Activated T-cell treated with anti-CD3 and anti-CD28 coated beads for 48 hours (primary cell): Measurements from ENCODE around the gene KDM2A.
A peak's percentile ranks its signal among the peaks of the same experiment; 100 is the strongest.
"Not testable (repeated sequence)": the region's sequence is repeated elsewhere in the genome, so short reads cannot be mapped to it uniquely, and the experiment has no call there.

Experiments
- DNase-seq: peaks from one replicate; pipeline ENCODE4 v3.0.0-alpha.2; 2020; ENCODE audit warnings: low read depth

Gene KDM2A

DNA sequence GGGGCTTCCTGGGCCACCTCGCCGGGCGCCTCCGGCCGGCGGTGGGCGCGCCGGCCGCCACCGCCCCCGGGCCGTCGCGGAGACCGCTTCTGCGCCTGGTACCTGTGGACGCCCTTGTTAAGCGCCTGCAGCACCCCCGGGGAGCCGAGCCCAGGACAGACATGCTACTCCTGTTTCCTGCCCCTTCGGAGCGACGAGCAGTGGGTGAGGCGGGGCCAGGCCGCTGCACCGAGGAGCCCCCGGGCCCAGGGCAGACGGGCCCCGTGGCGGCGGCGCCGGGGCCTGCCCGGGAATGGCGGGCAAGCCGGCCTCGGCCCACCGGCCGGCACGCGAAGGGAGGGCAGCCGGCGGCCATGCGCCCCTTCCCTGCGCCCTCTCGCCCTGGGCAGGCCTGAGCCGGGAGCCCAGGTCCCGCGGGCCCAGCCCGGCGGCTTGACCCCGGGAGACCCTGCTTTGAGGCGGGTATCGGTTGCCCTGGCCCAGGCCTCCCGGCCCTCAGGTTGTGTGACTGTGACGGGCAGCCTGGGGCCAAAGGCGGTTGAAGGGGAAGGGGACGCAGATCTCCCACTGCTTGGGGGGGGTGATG, 789 bp upstream of the KDM2A start:
- peak; percentile 41 for DNase-seq

- DNase-seq, result peak; percentile 10
These were observed 725 bp downstream of the KDM2A start for GRCh38 chr11:67119585-67120391.

DNA sequence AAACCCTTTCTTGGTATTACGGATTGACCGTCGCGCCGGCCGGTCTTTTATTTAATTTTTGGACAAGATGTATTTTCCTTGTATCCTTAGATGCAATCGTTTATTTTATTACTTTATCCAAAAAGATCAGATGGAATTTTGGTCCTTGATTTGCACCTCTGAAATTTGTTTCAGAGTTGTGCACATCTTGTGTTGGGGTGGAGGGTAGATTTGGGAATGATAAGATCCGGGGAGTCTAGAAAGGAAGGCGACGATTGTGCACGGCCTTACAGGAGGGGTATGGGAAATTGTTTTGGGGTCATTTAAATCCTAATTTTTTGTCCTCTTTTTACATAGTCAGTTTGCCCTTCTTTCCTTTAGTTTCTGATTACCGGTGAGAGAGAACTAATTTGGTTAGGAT, 1.4 kb downstream of the KDM2A start:
- no peak for DNase-seq

- no peak for DNase-seq
These were observed 2.0 kb downstream of the KDM2A start for GRCh38 chr11:67120881-67121710.

GRCh38 chr11:67123801-67124200, 4.7 kb downstream of the KDM2A start:
- not testable (repeated sequence) for DNase-seq

- DNase-seq, result not testable (repeated sequence)
These were observed 7.2 kb downstream of the KDM2A start for GRCh38 chr11:67126243-67126642.

DNA sequence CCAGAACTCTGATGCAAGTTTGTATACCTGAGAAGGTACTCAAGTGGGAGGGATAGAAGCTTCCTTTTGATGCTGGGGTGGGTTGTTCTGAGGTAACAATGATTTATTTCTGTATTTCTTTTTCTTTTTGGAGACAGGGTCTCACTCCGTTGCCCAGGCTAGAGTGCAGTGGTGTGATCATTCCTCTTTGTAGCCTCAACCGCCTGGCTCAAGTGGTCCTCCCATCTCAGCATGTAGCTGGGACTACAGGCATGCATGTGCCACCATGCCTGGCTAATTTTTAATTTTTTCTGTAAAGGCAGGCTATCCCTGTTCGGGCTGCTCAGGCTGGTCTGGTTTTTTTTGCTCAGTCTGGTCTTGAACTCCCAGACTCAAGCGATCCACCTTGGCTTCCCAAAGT, 7.9 kb downstream of the KDM2A start:
- DNase-seq, result no peak

DNA sequence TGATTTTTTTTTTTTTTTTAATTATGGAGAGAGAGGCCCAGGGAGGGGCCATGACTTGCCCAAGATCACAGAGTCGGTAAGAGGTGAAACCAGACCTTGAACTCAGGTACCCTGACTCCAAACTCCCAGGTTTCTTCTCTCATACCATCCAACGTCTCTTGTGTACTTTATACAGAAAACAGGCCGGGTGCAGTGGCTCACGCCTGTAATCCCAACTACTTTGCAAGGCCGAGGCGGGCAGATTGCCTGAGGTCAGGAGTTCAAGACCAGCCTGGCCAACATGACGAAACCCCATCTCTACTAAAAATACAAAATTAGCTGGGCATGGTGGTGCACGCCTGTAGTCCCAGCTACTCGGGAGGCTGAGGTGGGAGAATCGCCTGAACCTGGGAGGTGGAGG, 11.8 kb downstream of the KDM2A start:
- not testable (repeated sequence) for DNase-seq

- DNase-seq, result no peak
These were observed 17.1 kb downstream of the KDM2A start for GRCh38 chr11:67136156-67136555.

DNA sequence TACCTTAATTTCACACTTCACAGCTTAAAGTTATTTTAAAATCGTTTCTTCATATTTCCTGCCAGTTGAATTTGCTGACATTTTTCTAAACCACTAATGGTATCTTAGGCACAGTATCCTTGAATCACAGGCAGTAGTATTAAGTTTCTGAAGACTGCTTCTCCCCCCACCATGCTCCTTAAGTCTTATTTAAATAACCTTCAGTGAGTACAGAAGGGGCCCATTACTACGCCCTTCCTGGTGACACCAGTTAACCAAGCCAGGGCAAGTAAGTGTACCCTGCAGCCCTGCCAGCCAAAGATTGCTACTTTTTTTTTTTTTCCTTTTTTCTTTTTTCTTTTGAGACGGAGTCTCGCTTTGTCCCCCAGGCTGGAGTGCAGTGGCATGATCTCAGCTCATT, 19.9 kb downstream of the KDM2A start:
- no peak for DNase-seq

DNA sequence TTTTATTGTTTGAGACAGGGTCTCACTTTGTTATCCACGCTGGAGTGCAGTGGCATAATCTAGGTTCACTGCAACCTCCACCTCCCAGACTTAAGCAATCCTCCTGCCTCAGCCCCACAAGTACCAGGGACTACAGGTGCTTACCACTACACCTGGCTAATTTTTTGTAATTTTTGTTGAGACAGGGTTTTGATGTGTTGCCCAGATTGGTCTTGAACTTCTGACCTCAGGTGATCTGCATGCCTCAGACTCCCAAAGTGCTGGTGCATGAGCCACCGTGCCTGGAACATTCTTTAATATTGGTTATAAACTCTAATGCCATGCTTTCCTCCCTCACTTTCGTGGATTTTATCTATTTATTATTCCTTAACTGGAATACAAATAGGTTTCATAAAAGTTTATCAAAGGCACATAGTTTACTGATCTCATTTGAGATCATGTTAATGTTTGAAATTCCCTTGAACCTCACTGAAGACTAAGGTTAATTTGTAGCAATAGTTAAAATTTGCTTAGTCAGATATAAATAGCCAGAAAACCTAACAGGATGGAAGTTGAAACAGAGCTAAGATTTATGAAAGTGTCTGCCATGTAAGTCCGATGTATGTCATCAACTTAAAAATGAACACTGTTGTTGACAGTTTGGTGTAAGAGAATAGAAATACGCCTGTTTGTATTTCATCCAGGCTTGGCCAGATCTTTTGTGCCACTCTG, 27.6 kb downstream of the KDM2A start:
- no peak for DNase-seq

- no peak for DNase-seq
These were observed 34.9 kb downstream of the KDM2A start for GRCh38 chr11:67153971-67154370.

- DNase-seq, result no peak
These were observed 35.7 kb downstream of the KDM2A start for GRCh38 chr11:67154726-67155125.

- no peak for DNase-seq
These were observed 38.6 kb downstream of the KDM2A start for GRCh38 chr11:67157691-67158090.

GRCh38 chr11:67158221-67158620, 39.2 kb downstream of the KDM2A start:
- DNase-seq, result no peak

GRCh38 chr11:67160045-67160444, 41.0 kb downstream of the KDM2A start:
- no peak for DNase-seq

DNA sequence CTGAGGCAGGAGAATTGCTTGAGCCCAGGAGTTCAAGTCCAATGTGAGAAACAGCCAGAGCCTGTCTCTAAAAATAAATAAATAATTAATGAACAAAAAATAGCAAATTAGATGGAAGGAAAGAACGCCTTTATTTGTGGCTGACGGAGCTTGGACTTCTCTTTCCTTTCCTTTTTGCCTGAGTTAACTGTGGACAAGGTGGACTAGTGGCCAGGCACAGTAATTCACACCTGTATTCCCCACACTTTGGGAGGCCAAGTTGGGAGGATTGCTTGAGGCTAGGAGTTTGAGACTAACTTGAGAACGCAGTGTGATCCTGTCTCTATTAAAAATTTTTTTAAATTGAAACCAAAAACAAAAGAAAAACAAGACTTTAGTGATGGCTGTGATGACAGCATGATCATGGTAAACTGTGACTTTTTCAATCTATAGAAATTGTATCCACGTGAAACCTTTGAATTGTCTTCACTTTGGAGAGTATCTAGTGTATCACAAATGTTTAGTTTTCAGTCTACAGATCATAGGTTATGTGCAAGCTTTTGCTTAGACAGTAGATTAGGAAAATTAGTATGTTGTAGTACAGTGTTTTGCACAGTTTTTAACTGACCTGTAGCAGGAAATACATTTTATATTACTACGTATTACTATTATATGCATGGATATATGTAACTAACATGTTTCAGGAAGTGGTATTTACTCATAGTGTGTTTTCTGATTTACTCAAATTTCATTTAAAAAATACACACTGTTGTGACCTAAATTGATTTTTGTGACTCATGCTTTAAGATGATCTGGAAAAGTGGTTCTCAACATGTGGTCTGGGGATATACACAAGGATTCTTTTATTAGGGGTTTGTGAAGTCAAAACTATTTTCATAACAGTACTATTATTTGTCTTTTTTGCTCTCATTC, 42.1 kb downstream of the KDM2A start:
- no peak for DNase-seq

DNA sequence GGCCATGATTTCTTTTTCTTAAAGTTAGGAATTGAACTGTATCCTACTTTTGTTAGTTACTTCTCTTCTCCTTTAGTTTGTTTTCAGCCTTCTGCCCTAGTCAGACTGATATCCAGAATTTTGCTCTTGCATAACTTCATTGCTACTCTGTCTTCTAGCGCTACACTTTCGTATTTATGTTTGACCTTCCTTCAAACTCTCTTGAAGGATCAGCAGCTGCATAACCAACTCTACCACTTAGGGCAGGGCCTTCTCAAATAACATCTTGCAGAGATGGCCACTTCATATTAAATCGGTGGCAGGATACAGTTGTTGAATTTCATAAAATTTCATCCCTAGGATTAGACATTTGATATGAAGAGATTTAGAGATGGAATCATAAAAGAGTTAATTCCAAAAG, 43.9 kb downstream of the KDM2A start:
- DNase-seq, result no peak

DNA sequence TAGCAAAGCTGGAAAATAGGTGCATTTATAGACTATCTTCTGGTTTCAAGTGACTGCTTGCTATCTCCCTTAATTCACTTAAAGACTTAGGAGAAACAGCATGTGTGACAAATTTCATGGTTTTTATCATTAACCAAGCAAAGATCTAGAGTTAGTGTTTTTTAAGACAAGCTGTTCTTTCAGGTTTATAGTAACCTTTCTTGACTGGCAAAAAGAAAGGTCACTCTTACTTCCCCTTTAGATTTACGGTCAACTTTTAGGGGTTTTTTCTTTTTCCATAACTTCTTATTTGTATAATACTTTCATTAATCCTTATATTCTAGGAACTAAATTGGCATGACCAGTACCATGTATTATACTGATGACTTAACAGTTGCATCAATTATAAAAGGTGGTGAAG, 46.6 kb downstream of the KDM2A start:
- no peak for DNase-seq

DNA sequence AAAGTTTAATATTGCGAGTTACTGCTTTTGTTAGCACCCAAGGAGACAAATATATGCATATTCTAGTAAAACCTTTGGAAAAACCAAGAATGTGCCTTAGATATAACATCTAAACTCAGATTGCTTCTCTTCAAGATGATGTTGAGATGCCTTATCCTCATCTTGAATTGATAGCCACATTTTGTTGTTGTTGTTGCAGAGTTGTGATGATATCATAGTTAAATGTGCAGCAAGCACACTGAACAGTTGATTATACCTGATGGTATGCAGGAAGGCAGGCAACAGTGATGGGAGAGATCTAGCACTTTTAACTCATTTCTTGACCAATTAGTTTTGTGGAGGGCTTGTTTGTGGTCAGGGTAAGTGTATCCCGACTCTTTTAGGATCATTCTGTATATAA, 48.0 kb downstream of the KDM2A start:
- DNase-seq, result no peak

GRCh38 chr11:67167719-67168118, 48.7 kb downstream of the KDM2A start:
- DNase-seq, result no peak
